ENCODE data around the gene SYNGR1.

GRCh38 chr22:39415506-39415905 lies 65.7 kb downstream of the SYNGR1 start:
- TF ChIP-seq, protein P1, sequence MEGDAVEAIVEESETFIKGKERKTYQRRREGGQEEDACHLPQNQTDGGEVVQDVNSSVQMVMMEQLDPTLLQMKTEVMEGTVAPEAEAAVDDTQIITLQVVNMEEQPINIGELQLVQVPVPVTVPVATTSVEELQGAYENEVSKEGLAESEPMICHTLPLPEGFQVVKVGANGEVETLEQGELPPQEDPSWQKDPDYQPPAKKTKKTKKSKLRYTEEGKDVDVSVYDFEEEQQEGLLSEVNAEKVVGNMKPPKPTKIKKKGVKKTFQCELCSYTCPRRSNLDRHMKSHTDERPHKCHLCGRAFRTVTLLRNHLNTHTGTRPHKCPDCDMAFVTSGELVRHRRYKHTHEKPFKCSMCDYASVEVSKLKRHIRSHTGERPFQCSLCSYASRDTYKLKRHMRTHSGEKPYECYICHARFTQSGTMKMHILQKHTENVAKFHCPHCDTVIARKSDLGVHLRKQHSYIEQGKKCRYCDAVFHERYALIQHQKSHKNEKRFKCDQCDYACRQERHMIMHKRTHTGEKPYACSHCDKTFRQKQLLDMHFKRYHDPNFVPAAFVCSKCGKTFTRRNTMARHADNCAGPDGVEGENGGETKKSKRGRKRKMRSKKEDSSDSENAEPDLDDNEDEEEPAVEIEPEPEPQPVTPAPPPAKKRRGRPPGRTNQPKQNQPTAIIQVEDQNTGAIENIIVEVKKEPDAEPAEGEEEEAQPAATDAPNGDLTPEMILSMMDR (IDR thresholded peaks at IDR 0.05) = no peak
- no peak for TF ChIP-seq POLR2A (IDR thresholded peaks at IDR 0.05)
